ENCODE measurements around the gene S100A16. TPM values are rescaled to one million over a fixed set of nuclear protein-coding genes. Genes with fewer than 3 reads are reported as not detected.
"Not testable (repeated sequence)": the region's sequence is repeated elsewhere in the genome, so short reads cannot be mapped to it uniquely, and the experiment has no call there.

The S100A16 gene
- total RNA-seq, 3 donors from 2014 or later = 0.24 to 0.29 TPM; not detected in 1

- H3K36me3 Mint-ChIP-seq (ENCODE audit: insufficient read depth) = peaks cover 45% of the 10 kb centered on the region
- no peak overlapping the region for H3K4me3 Mint-ChIP-seq
- no peaks in the 10 kb centered on the region for H3K27me3 Mint-ChIP-seq (ENCODE audit: low read depth)
- DNase-seq (no peak), ATAC-seq (no peak)
- H3K9me3 Mint-ChIP-seq = no peaks in the 10 kb centered on the region
- H3K4me1 Mint-ChIP-seq (ENCODE audit: low read depth) = peaks cover 65% of the 10 kb centered on the region
Observed at GRCh38 chr1:153646672-153647345, 33.9 kb upstream of the S100A16 start.

- Mint-ChIP-seq H3K27me3 (ENCODE audit: low read depth) (no peaks in the 10 kb centered on the region), H3K4me1 (ENCODE audit: low read depth) (peaks cover 62% of the 10 kb centered on the region), H3K36me3 (ENCODE audit: insufficient read depth) (peaks cover 55% of the 10 kb centered on the region), H3K9me3 (no peaks in the 10 kb centered on the region), H3K4me3 (no peak overlapping the region)
- ATAC-seq = no peak
- DNase-seq = no peak
Observed at GRCh38 chr1:153643816-153644215, 30.9 kb upstream of the S100A16 start.

DNA sequence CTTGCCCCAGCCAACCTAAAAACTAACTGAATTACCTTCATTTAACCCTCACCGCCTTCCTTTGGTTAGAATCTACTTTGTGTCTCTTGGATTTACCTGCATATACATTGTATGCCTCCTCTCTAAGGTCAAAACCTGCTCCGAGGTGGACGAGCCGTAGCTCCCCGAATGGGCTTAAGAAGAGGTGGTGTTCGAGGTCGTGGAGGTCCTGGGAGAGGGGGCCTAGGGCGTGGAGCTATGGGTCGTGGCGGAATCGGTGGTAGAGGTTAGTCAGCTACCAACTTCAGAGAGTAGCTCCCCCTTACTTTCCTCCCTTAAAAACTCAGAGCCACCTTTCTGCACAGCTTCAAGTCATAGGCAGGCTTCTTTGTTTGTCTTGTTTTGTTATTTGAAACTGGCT is 30.2 kb upstream of the S100A16 start:
- no peaks in the 10 kb centered on the region for H3K27me3 Mint-ChIP-seq (ENCODE audit: low read depth)
- H3K36me3 Mint-ChIP-seq (ENCODE audit: insufficient read depth) = peaks cover 55% of the 10 kb centered on the region
- ATAC-seq = no peak
- H3K4me3 Mint-ChIP-seq = no peak overlapping the region
- no peaks in the 10 kb centered on the region for H3K9me3 Mint-ChIP-seq
- peaks cover 58% of the 10 kb centered on the region for H3K4me1 Mint-ChIP-seq (ENCODE audit: low read depth)
- no peak for DNase-seq

DNA sequence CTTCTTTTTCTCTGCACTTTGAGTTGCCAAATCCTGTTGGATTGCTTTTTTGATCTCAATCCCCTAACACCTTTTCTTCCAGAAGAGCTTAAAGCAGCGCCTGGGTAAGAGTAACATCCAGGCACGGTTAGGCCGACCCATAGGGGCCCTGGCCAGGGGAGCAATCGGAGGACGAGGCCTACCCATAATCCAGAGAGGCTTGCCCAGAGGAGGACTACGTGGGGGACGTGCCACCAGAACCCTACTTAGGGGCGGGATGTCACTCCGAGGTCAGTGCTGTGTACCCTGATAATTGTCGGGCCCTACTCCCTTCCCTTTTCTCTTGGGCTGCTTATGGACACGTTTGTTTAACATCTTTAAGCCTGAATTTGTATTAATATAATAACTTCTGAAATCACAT is 29.2 kb upstream of the S100A16 start:
- Mint-ChIP-seq H3K4me1 (ENCODE audit: low read depth) (peaks cover 59% of the 10 kb centered on the region), H3K4me3 (no peak overlapping the region), H3K27me3 (ENCODE audit: low read depth) (no peaks in the 10 kb centered on the region), H3K9me3 (no peaks in the 10 kb centered on the region), H3K36me3 (ENCODE audit: insufficient read depth) (peaks cover 57% of the 10 kb centered on the region)
- ATAC-seq = no peak
- no peak for DNase-seq

- no peaks in the 10 kb centered on the region for H3K9me3 Mint-ChIP-seq
- H3K4me3 Mint-ChIP-seq = no peak overlapping the region
- DNase-seq (no peak), ATAC-seq (no peak)
- peaks cover 58% of the 10 kb centered on the region for H3K4me1 Mint-ChIP-seq (ENCODE audit: low read depth)
- peaks cover 54% of the 10 kb centered on the region for H3K36me3 Mint-ChIP-seq (ENCODE audit: insufficient read depth)
- H3K27me3 Mint-ChIP-seq (ENCODE audit: low read depth) = no peaks in the 10 kb centered on the region
Observed at GRCh38 chr1:153640861-153641260, 27.9 kb upstream of the S100A16 start.

- ATAC-seq; H3K9me3 Mint-ChIP-seq; DNase-seq; H3K27me3 Mint-ChIP-seq (ENCODE audit: low read depth); H3K4me3 Mint-ChIP-seq: not testable (repeated sequence)
- Mint-ChIP-seq H3K4me1 (ENCODE audit: low read depth) (peaks cover 54% of the 10 kb centered on the region), H3K36me3 (ENCODE audit: insufficient read depth) (peaks cover 48% of the 10 kb centered on the region)
Observed at GRCh38 chr1:153640213-153640612, 27.3 kb upstream of the S100A16 start.

DNA sequence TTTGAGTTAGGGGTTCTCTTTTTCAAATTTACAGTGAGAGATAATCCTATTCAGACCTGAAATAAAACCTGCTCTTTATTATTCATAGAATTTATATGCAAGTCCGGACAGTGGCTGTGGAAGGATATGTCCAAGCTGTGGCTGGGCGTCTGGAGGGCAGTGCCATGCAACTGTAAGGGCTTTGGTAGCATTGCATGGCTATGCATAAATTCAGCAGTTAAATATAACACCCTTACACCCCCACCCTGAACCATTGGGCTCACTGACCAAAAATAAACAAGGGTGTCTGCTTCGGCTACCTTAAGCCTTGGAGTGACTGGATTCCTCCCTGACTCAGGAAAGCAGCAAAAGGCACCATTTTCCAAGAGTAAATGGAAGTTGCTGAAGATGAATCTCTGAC is 26.3 kb upstream of the S100A16 start:
- Mint-ChIP-seq H3K4me1 (ENCODE audit: low read depth) (peaks cover 47% of the 10 kb centered on the region), H3K4me3 (no peak overlapping the region), H3K36me3 (ENCODE audit: insufficient read depth) (peaks cover 42% of the 10 kb centered on the region), H3K9me3 (no peaks in the 10 kb centered on the region), H3K27me3 (ENCODE audit: low read depth) (no peaks in the 10 kb centered on the region)
- ATAC-seq (no peak), DNase-seq (no peak)

GRCh38 chr1:153638261-153638660 is 25.3 kb upstream of the S100A16 start:
- H3K36me3 Mint-ChIP-seq (ENCODE audit: insufficient read depth) = peaks cover 33% of the 10 kb centered on the region
- no peak overlapping the region for H3K4me3 Mint-ChIP-seq
- H3K4me1 Mint-ChIP-seq (ENCODE audit: low read depth) = peaks cover 41% of the 10 kb centered on the region
- DNase-seq = no peak
- no peak for ATAC-seq
- no peaks in the 10 kb centered on the region for H3K9me3 Mint-ChIP-seq
- H3K27me3 Mint-ChIP-seq (ENCODE audit: low read depth) = no peaks in the 10 kb centered on the region

GRCh38 chr1:153636312-153636711 is 23.4 kb upstream of the S100A16 start:
- ATAC-seq (no peak), DNase-seq (no peak)
- Mint-ChIP-seq H3K4me1 (ENCODE audit: low read depth) (peaks cover 35% of the 10 kb centered on the region), H3K36me3 (ENCODE audit: insufficient read depth) (peaks cover 21% of the 10 kb centered on the region), H3K4me3 (peak overlapping the region; percentile 92), H3K27me3 (ENCODE audit: low read depth) (no peaks in the 10 kb centered on the region), H3K9me3 (no peaks in the 10 kb centered on the region)

- Mint-ChIP-seq H3K27me3 (ENCODE audit: low read depth) (no peaks in the 10 kb centered on the region), H3K36me3 (ENCODE audit: insufficient read depth) (peaks cover 17% of the 10 kb centered on the region), H3K4me1 (ENCODE audit: low read depth) (peaks cover 33% of the 10 kb centered on the region), H3K4me3 (peak overlapping the region; percentile 92), H3K9me3 (no peaks in the 10 kb centered on the region)
- DNase-seq (no peak), ATAC-seq (no peak)
Observed at GRCh38 chr1:153635872-153636271, 22.9 kb upstream of the S100A16 start.

- H3K4me3 Mint-ChIP-seq = peak within 1 kb of the TSS; percentile 92
- DNase-seq (peak; percentile 95), ATAC-seq (peak; percentile 90 to 92)
- H3K36me3 Mint-ChIP-seq (ENCODE audit: insufficient read depth) = peaks cover 15% of the 10 kb centered on the region
- H3K27me3 Mint-ChIP-seq (ENCODE audit: low read depth) = no peaks in the 10 kb centered on the region
- H3K4me1 Mint-ChIP-seq (ENCODE audit: low read depth) = peaks cover 34% of the 10 kb centered on the region
- H3K9me3 Mint-ChIP-seq = no peaks in the 10 kb centered on the region
Observed at GRCh38 chr1:153633754-153634665, 21.1 kb upstream of the S100A16 start, which contains the start of gene CHTOP. Gene CHTOP, plus strand, starts transcription at chr1:153634066. Its CDS starts 2,523 bp downstream, at chr1:153636589.

DNA sequence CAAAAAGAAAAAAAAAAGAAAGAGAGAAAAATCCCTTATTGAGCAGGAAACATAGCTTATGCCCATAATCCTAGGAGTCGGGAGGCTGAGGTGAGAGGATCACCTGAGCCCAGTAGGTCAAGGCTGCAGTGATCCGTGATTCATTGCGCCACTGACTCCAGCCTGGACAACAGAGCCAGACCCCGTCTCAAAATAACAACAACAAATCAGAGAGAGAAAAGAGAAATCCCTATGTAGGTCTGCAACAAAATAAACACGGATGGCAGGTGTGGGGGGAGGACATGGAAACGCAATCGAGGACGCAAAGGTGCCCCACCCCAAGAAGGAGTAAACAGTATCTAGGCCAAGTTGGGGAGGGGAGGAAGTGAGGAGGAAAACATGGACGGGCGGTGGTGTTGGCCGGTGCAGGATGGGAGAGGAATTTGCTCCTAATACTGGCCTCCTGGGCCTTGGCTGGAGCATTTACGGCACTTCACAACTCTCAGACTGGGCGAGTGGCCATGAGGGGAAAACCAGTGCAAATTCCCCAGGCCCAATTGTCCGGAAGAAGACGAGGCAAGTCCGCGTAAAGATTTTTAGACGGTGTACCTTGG is 20.3 kb upstream of the S100A16 start:
- ATAC-seq (no peak), DNase-seq (no peak)
- Mint-ChIP-seq H3K9me3 (no peaks in the 10 kb centered on the region), H3K4me3 (peak overlapping the region; percentile 92), H3K36me3 (ENCODE audit: insufficient read depth) (peaks cover 15% of the 10 kb centered on the region), H3K27me3 (ENCODE audit: low read depth) (no peaks in the 10 kb centered on the region), H3K4me1 (ENCODE audit: low read depth) (peaks cover 34% of the 10 kb centered on the region)

DNA sequence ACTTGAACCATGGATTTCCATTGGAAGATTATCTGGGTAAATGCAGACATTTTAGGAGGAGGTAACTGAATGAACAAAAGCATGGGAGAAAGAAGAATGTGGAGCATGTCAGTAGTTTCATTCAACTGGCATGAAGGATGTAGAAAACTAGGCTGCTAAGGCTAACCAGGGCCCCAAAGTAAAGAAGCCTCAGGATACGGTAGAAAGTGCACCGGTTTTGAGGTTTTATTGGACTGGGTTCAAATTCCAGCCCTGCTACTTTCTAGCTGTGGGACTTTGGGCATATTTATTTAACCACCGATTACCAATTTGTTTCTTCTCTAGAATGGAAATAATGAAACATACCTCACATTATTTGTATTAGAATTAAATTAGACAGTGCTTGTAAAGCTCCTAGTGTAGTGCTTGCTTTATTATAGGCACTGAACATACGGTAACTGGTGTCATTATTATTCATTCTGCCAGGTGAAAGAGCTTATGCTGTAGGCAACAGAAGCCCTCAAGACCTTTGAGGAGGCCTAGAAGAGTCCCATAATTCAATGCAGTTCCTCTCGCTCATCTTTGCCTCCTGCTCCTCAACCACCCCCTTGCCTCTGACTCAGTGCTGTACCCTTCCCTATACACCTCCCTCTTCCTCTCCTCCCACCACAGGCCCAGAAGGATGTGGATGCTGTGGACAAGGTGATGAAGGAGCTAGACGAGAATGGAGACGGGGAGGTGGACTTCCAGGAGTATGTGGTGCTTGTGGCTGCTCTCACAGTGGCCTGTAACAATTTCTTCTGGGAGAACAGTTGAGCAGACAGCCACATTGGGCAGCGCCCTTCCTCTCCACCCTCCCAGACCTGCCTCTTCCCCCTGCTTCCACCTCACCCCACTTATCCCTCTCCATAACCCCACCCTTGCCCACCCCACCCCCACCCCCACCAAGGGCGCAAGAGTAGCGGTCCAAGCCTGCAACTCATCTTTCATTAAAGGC is 18.4 kb upstream of the S100A16 start:
- no peak overlapping the region for H3K4me3 Mint-ChIP-seq
- H3K9me3 Mint-ChIP-seq = no peaks in the 10 kb centered on the region
- peaks cover 6% of the 10 kb centered on the region for H3K27me3 Mint-ChIP-seq (ENCODE audit: low read depth)
- DNase-seq (no peak), ATAC-seq (no peak)
- peaks cover 1% of the 10 kb centered on the region for H3K36me3 Mint-ChIP-seq (ENCODE audit: insufficient read depth)
- peaks cover 21% of the 10 kb centered on the region for H3K4me1 Mint-ChIP-seq (ENCODE audit: low read depth)

Measured in activated T-cell treated with anti-CD3 and anti-CD28 coated beads, Interleukin-2, amount 50 U/mL, for 4 hours (primary cell).